LoVo (cell line): Measurements from ENCODE around the gene PRG3.

Experiments
- DNase-seq: peaks from one replicate; pipeline ENCODE4 v3.0.0-alpha.2; 2016; ENCODE audit warnings: low spot score

PRG3 gene, protein sequence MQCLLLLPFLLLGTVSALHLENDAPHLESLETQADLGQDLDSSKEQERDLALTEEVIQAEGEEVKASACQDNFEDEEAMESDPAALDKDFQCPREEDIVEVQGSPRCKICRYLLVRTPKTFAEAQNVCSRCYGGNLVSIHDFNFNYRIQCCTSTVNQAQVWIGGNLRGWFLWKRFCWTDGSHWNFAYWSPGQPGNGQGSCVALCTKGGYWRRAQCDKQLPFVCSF

DNA sequence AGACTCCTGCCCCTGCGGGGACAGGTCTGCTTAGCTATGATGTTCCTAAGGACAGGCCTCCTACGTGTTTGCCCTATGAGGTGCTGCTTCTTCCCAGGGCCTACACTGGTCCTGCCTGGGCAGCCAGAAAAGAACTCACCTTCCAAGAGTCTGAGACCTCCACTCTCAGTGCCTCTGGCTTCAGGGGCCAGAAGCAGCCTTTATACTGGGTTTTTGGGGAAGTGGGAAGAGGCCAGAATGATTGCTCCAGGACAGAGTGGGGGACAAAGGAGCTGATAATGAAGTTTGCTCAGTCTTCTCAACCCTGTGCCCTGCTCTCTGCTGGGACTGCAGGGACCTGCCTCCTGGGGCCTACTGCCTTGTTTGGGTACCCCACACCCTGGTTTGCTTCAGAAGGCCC lies at the start of gene PRG3:
Gene PRG3 (minus strand): TSS at position 176 of the 400 bp plus-strand sequence. CDS start 442 bp downstream, outside the sequence.
- no peak for DNase-seq

DNA sequence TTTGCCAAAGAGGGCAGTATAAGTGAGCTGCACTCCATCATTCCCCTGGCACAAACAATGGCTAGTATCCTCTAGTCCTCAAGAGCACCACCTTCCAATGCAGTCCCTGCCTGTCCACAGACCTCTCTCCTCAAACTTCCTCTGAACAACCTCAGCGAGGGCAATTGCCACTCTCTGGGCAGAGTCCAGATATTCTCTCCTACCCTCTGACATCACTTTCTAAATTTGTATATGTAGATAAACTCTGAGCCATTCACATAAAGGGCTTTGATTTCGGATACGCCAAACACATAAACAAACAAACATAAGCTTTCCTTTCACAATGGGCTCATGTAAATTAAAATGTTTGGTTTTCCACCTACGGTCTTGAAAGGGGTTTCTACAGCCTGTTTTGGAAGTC lies 49.0 kb upstream of the PRG3 start:
- DNase-seq = no peak

DNA sequence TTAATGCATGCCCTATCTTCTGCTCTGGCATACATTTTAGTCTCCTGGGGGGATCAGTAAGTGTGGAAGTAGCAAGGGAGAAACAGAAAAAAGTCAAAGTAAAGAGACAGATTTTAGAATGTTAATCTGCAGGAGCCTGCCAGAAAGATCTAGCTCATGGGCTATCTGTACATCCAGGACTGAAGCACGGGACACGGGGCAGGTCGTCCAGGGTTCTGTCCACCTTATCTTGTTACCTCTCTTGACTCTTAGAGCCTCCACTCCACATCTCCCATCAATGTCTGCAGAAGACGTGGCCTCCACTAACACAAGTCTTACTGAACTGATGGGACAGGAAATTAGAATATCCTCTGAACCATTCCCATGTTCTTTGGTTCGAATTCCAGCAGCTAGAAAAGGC lies 47.7 kb upstream of the PRG3 start:
- no peak for DNase-seq

DNA sequence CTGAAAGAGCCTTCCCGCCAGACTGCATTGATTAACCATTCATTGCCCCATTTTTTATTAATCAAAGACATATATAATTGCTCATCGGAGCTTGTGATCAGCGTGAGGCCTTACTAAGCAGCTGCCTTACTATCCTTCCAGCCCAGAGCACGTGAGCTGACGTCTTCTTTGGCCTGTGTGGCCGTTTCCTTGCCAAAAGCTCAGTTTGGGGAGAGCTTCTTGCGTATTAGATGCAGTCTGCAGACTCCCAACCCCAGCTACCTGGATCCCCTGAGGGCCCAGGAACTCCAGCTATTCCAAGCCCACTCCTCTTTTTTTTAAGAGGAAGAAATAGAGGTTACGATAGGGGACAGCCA lies 46.8 kb upstream of the PRG3 start:
- DNase-seq = no peak

- DNase-seq = peak; percentile 16
Measured at GRCh38 chr11:57426929-57427726, 46.2 kb upstream of the PRG3 start, which contains the start of gene SLC43A3. TSS of gene SLC43A3 (minus strand) at chr11:57427121. CDS start at chr11:57426172, 949 bp downstream.

- DNase-seq = peak; percentile 2
Measured at GRCh38 chr11:57426439-57426928, 45.5 kb upstream of the PRG3 start.

- DNase-seq = no peak
Measured at GRCh38 chr11:57425565-57426438, 44.9 kb upstream of the PRG3 start.

DNA sequence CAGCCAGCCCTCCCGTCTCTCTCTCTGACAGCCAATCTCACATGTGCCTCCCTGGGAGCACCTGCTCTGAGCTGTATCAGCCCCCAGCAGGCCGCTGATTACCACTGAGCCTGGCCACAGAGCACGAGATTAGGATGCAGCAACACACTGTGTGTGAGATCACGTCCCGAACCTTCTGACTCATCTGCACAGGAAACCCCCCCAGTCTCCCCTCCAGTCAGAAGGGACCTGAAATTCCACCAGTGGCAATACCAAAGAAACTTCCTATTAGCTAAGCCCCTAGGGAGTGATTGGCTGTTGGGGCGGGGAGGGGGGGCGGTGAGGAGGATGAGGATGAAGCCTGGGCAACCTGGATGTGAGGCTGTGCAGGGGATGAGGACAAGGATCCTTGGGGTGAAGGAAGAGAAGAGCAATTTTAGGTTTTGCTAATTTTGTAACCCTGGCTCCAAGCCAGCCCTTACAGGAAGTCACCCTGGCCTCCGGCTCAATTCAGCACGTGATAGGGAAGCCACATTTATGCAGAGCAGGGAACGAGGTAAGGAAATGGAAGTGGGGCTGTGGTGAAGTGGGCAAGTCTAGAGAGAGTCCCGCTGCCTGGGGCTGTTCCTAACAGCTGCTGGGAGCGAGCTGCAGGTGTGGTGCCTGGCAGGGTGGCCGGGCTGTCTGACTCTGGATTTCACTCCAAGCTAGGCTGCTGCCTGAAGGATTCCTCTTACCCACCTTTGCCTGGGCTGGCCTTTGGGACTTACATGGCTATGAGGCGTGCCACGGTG lies 44.0 kb upstream of the PRG3 start:
- no peak for DNase-seq

DNA sequence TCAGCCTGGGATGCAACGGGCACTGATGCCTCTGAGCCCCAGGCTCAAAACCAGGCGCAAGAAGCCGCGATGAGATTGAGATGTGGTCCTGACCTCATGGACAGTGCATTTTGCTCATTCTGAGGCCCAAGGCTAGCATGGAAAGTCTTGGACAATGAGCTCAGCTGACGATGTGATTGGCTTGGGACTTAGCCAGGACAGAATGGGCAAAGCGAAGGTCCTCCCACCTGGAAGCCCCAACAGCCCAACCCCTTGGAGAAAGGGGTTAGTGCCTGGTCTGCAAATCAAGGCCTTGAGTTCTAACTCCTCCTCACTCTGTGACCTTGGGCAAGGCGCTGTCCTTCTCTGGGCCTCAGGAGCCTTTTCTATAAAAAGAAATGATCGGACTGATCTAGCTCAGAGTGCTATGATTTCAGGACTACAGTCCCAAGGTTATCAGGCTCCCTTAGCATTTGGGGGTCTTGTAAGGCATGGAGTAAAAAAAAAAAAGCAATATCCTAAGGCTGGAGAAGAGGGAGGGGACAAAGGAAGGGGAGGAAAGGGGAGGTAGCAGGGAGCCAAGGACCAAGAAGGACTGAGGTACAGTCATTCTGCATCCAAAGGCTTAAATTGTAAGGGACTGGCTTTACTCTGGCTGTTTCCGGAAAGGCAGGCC lies 43.3 kb upstream of the PRG3 start:
- DNase-seq = no peak

DNA sequence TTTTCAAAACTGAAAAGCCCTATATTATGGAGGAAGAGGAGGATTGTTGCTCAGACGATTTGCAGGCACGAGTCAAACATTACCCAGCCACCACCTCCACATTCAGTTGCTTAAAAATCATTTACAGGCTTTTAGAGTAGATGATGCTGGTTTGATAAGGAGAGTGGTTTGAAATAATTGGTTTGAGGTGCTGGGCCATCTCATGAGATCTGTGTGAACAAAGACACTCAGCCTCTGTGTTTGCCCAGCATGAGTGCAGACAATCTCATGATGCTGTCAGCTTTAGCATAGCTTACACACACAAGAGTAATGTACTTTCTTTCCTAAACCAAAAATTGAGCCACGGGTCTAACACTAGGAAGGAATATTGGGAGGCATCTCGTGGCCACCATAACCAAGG lies 41.7 kb upstream of the PRG3 start:
- no peak for DNase-seq

GRCh38 chr11:57421805-57422204 lies 40.9 kb upstream of the PRG3 start:
- DNase-seq = no peak

GRCh38 chr11:57421066-57421465 lies 40.1 kb upstream of the PRG3 start:
- no peak for DNase-seq

DNA sequence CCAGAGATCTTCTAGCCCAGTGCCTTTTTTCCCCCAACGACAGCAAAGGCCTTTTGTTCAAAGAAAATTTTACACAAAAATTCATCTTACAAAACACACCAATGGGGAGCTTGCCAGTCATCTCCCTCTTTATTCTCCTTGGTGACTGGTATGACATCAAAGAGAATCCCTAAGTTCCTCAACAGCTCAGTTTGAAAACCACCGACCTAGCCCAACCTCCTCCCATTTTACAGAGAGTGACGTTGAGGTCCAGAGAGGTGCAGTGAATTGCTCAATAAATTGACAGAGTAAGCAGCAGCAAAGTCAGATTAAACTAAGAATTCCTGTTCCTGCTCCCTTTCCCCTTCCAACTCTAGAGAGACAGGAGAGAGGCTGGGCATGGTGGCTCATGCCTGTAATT lies 38.2 kb upstream of the PRG3 start:
- no peak for DNase-seq

DNA sequence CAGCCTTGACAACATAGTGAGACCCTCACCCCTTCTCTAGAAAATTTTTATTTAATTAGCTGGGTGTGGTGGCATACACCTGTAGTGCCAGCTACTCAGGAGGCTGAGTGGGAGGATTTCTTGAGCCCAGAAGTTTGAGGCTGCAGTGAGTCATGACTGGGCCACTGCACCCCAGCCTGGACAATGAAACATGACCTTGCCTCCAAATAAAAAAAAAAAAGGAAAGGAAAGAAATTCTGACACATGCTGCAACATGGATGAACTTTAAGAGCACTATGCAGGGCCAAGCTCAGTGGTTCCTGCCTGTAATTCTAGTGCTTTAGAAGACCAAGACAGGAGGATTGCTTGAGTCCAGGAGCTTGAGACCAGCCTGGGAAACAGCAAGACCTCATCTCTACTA lies 37.2 kb upstream of the PRG3 start:
- DNase-seq = no peak

- no peak for DNase-seq
Measured at GRCh38 chr11:57417056-57417455, 36.1 kb upstream of the PRG3 start.

- no peak for DNase-seq
Measured at GRCh38 chr11:57416436-57416835, 35.5 kb upstream of the PRG3 start.

DNA sequence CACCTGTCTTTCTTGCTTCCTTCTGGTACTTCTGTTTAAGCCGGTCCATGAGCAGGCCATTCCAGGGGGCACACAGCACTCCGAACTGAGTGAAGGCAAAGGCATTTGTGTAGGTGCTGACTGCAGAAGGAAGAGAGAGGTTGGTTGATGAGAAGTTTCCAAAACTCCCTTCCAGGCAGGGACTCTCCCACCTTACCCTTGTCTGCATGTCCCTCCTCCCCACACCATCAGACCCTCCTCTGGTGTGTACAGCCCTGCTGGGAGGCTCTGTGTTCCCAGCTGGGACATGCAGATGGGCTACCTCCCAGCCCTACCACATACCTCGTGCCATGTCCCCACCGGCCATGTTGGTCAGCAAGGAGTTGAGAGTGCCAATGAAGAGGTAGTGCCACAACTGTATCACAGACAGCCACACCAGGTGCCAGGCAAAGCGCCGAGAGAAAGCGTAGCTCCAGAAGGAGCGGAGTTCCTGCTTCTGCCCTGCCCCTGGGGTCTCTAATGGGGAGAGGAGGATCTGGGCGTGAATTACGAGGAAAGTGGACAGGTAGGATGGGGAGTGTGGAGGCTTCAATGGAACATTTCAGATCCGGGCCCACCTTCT lies 33.8 kb upstream of the PRG3 start:
- no peak for DNase-seq

DNA sequence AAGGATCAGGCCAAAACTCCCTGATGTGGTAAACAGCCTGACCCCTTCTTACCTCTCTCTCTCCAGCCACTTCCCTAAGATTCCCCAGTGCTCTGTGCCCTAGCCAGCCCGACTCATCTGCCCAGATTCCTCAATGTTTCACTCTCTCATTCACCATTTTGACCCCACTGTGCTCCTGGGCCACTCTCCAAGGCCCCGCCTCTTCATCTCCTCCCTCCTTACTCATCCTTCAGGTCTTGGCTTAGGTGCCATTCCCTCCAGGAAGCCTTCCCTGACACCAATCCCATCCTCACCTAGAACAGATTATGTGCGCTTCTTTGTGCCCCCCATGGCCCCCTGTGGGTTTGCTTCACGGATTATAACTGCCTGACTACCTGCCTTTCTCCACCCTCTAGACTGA lies 32.7 kb upstream of the PRG3 start:
- no peak for DNase-seq

- DNase-seq = no peak
Measured at GRCh38 chr11:57410287-57410686, 29.3 kb upstream of the PRG3 start.

- no peak for DNase-seq
Measured at GRCh38 chr11:57409321-57410100, 28.6 kb upstream of the PRG3 start.
